Mesendoderm (in vitro differentiated cells): ENCODE measurements around the gene BRCC3.

Experiments used
- DNase-seq: peaks from one replicate; pipeline ENCODE4 v3.0.0; 2013
- H2AK5ac ChIP-seq: 2 replicates; pipeline ENCODE4 v1.6.1; 2013; ENCODE audit warnings: low read length, inconsistent platforms
- H2BK120ac ChIP-seq: 2 replicates; pipeline ENCODE4 v1.6.1; 2013; ENCODE audit warnings: low read depth, mild to moderate bottlenecking, low read length, moderate library complexity, mixed read lengths
- H2BK15ac ChIP-seq: replicated peaks from 2 replicates; pipeline ENCODE4 v1.6.1; 2013; ENCODE audit warnings: low read depth, mild to moderate bottlenecking, moderate library complexity
- H2BK5ac ChIP-seq: 2 replicates; pipeline ENCODE4 v1.6.1; 2013; ENCODE audit warnings: low read length, inconsistent platforms
- H3K18ac ChIP-seq: 2 replicates; pipeline ENCODE4 v1.6.1; 2013; ENCODE audit warnings: mild to moderate bottlenecking, low read length, mixed read lengths
- H3K23ac ChIP-seq: one replicate; pipeline ENCODE4 v1.6.1; 2013; ENCODE audit warnings: low read length
- H3K27ac ChIP-seq: 2 replicates; pipeline ENCODE4 v1.5.1; 2013; ENCODE audit warnings: low read depth, mild to moderate bottlenecking, inconsistent platforms, low read length, moderate library complexity
- H3K27me3 ChIP-seq: 2 replicates; pipeline ENCODE4 v1.6.1; 2013; ENCODE audit warnings: low read length, control low read depth, mild to moderate bottlenecking, inconsistent platforms; ENCODE audit not compliant: insufficient read depth, poor library complexity
- H3K36me3 ChIP-seq: 2 replicates; pipeline ENCODE4 v1.6.1; 2013; ENCODE audit warnings: low read length, inconsistent platforms; ENCODE audit not compliant: control insufficient read depth, insufficient read depth
- H3K4ac ChIP-seq: one replicate; pipeline ENCODE4 v1.6.1; 2013; ENCODE audit warnings: low read depth, mild to moderate bottlenecking, low read length, moderate library complexity
- H3K4me1 ChIP-seq: 2 replicates; pipeline ENCODE4 v1.6.1; 2013; ENCODE audit warnings: low read depth, low read length, inconsistent platforms; ENCODE audit not compliant: control insufficient read depth
- H3K4me2 ChIP-seq: 2 replicates; pipeline ENCODE4 v1.6.1; 2013; ENCODE audit warnings: low read length
- H3K4me3 ChIP-seq: 2 replicates; pipeline ENCODE4 v1.5.1; 2013; ENCODE audit warnings: mild to moderate bottlenecking, low read length
- H3K56ac ChIP-seq: one replicate; pipeline ENCODE4 v1.6.1; 2013; ENCODE audit warnings: low read length
- H3K79me1 ChIP-seq: 2 replicates; pipeline ENCODE4 v1.6.1; 2013; ENCODE audit warnings: low read length, inconsistent platforms
- H3K79me2 ChIP-seq: 2 replicates; pipeline ENCODE4 v1.6.1; 2013; ENCODE audit warnings: mild to moderate bottlenecking, low read length; ENCODE audit not compliant: control insufficient read depth, insufficient read depth
- H3K9ac ChIP-seq: 2 replicates; pipeline ENCODE4 v1.6.1; 2013; ENCODE audit warnings: low read length, inconsistent platforms
- H4K5ac ChIP-seq: one replicate; pipeline ENCODE4 v1.6.1; 2013; ENCODE audit warnings: low read length
- H4K8ac ChIP-seq: one replicate; pipeline ENCODE4 v1.6.1; 2013; ENCODE audit warnings: low read depth, mild to moderate bottlenecking, control low read depth, low read length, moderate library complexity
- WGBS: extraction: QIAGEN DNeasy Blood & Tissue Kit; methylation state at CpG from one replicate; pipeline ENCODE4 v1.1.7; 2013; ENCODE audit warnings: low lambda C conversion rate, missing lambda C conversion rate; ENCODE audit not compliant: insufficient coverage; ENCODE audit errors: extremely low coverage; 5-methylcytosine and 5-hydroxymethylcytosine counted together

BRCC3 gene

GRCh38 chrX:155027509-155028066, 43.7 kb upstream of the BRCC3 start:
- Histone ChIP-seq H3K4ac (no peak overlapping the region), H3K27me3 (no peaks in the 10 kb centered on the region), H3K9ac (peak overlapping the region; percentile 79), H4K5ac (no peak overlapping the region), H3K23ac (no peak overlapping the region), H2AK5ac (no peak overlapping the region), H2BK5ac (no peak overlapping the region), H3K4me2 (peak overlapping the region; percentile 57), H3K18ac (peak overlapping the region; percentile 80), H3K4me3 (peak overlapping the region; percentile 74), H3K79me2 (peaks cover 5% of the 10 kb centered on the region), H3K4me1 (no peaks in the 10 kb centered on the region), H2BK120ac (no peak overlapping the region), H4K8ac (no peak overlapping the region), H3K56ac (peak overlapping the region; percentile 81), H3K79me1 (no peaks in the 10 kb centered on the region), H2BK15ac (no peak overlapping the region), H3K36me3 (no peaks in the 10 kb centered on the region), H3K27ac (peak overlapping the region; percentile 87)
- DNase-seq, result peak; percentile 4
- WGBS, result no CpG with 5 or more reads among the region's 14 CpGs

GRCh38 chrX:155028129-155028528, 43.2 kb upstream of the BRCC3 start:
- DNase-seq, result peak; percentile 7

GRCh38 chrX:155028877-155029291, 42.4 kb upstream of the BRCC3 start:
- H4K8ac ChIP-seq, result no peak overlapping the region
- WGBS, result no CpG with 5 or more reads among the region's 2 CpGs
- no peak overlapping the region for H4K5ac ChIP-seq
- H3K4me2 ChIP-seq, result no peak overlapping the region
- H3K36me3 ChIP-seq, result no peaks in the 10 kb centered on the region
- H3K27ac ChIP-seq, result no peak overlapping the region
- H3K79me2 ChIP-seq, result peaks cover 5% of the 10 kb centered on the region
- DNase-seq, result peak; percentile 17
- H3K18ac ChIP-seq, result no peak overlapping the region
- H2BK5ac ChIP-seq, result no peak overlapping the region
- H3K27me3 ChIP-seq, result no peaks in the 10 kb centered on the region
- H3K4me1 ChIP-seq, result no peaks in the 10 kb centered on the region
- H3K23ac ChIP-seq, result no peak overlapping the region
- H3K56ac ChIP-seq, result no peak overlapping the region
- H2BK120ac ChIP-seq, result no peak overlapping the region
- H3K79me1 ChIP-seq, result no peaks in the 10 kb centered on the region
- no peak overlapping the region for H3K4ac ChIP-seq
- H2BK15ac ChIP-seq, result no peak overlapping the region
- H3K4me3 ChIP-seq, result no peak overlapping the region
- H2AK5ac ChIP-seq, result no peak overlapping the region
- no peak overlapping the region for H3K9ac ChIP-seq

More at GRCh38 chrX:155028129-155028528, 43.2 kb upstream of the BRCC3 start:
- Histone ChIP-seq H3K4me1 (no peaks in the 10 kb centered on the region), H2BK120ac (no peak overlapping the region), H2BK15ac (no peak overlapping the region), H3K9ac (no peak overlapping the region), H3K79me1 (no peaks in the 10 kb centered on the region), H3K36me3 (no peaks in the 10 kb centered on the region), H2BK5ac (no peak overlapping the region), H3K4me2 (no peak overlapping the region), H2AK5ac (no peak overlapping the region), H3K27ac (no peak overlapping the region), H3K27me3 (no peaks in the 10 kb centered on the region), H3K4ac (no peak overlapping the region), H3K23ac (no peak overlapping the region), H3K18ac (no peak overlapping the region), H4K8ac (no peak overlapping the region), H3K56ac (peak overlapping the region; percentile 25), H3K79me2 (peaks cover 5% of the 10 kb centered on the region), H4K5ac (no peak overlapping the region), H3K4me3 (no peak overlapping the region)
- no CpG with 5 or more reads among the region's 3 CpGs for WGBS

GRCh38 chrX:155031657-155032056, 39.7 kb upstream of the BRCC3 start:
- H3K27me3 ChIP-seq, result no peaks in the 10 kb centered on the region
- WGBS, result no CpG with 5 or more reads among the region's 5 CpGs
- no peak overlapping the region for H2AK5ac ChIP-seq
- no peak overlapping the region for H3K4me3 ChIP-seq
- no peaks in the 10 kb centered on the region for H3K4me1 ChIP-seq
- no peak overlapping the region for H3K4ac ChIP-seq
- H3K23ac ChIP-seq, result no peak overlapping the region
- H4K5ac ChIP-seq, result no peak overlapping the region
- H3K79me2 ChIP-seq, result peaks cover 5% of the 10 kb centered on the region
- no peak overlapping the region for H3K4me2 ChIP-seq
- H3K36me3 ChIP-seq, result no peaks in the 10 kb centered on the region
- H4K8ac ChIP-seq, result no peak overlapping the region
- H3K27ac ChIP-seq, result no peak overlapping the region
- H2BK5ac ChIP-seq, result no peak overlapping the region
- no peak overlapping the region for H2BK15ac ChIP-seq
- H3K18ac ChIP-seq, result no peak overlapping the region
- no peak overlapping the region for H2BK120ac ChIP-seq
- no peaks in the 10 kb centered on the region for H3K79me1 ChIP-seq
- H3K56ac ChIP-seq, result no peak overlapping the region
- no peak for DNase-seq
- no peak overlapping the region for H3K9ac ChIP-seq

GRCh38 chrX:155035688-155036087, 35.6 kb upstream of the BRCC3 start:
- Histone ChIP-seq H3K36me3 (no peaks in the 10 kb centered on the region), H3K27me3 (no peaks in the 10 kb centered on the region), H3K4me1 (no peaks in the 10 kb centered on the region), H3K79me2 (no peaks in the 10 kb centered on the region), H3K4ac (no peak overlapping the region), H2AK5ac (no peak overlapping the region), H2BK5ac (no peak overlapping the region), H3K27ac (no peak overlapping the region), H3K23ac (no peak overlapping the region), H3K79me1 (no peaks in the 10 kb centered on the region), H3K9ac (no peak overlapping the region), H3K4me2 (no peak overlapping the region), H3K18ac (no peak overlapping the region), H3K4me3 (no peak overlapping the region), H2BK15ac (no peak overlapping the region), H3K56ac (no peak overlapping the region), H2BK120ac (no peak overlapping the region), H4K5ac (no peak overlapping the region), H4K8ac (no peak overlapping the region)
- no peak for DNase-seq
- no CpG with 5 or more reads among the region's 4 CpGs for WGBS
